Glomerular endothelial cell (primary cell): ENCODE data around the gene IQSEC3. TPM values are rescaled to one million over a fixed set of nuclear protein-coding genes. Genes with fewer than 3 reads are reported as not detected.
"Not testable (repeated sequence)": the region's sequence is repeated elsewhere in the genome, so short reads cannot be mapped to it uniquely, and the experiment has no call there.

Source experiments
- DNase-seq: peaks from one replicate; pipeline ENCODE4 v3.0.0-alpha.2; 2011; ENCODE audit warnings: low read depth, low spot score; ENCODE audit errors: extremely low read depth
- total RNA-seq: library from RNA; depleted of rRNA; stranded (reverse); fragments of >200 nt; gene quantifications from 2 replicates; pipeline ENCODE4 v1.2.3, GENCODE V29; 2015

IQSEC3 gene
- total RNA-seq, 1 donor from 2014 or later = 0.18 TPM

DNA sequence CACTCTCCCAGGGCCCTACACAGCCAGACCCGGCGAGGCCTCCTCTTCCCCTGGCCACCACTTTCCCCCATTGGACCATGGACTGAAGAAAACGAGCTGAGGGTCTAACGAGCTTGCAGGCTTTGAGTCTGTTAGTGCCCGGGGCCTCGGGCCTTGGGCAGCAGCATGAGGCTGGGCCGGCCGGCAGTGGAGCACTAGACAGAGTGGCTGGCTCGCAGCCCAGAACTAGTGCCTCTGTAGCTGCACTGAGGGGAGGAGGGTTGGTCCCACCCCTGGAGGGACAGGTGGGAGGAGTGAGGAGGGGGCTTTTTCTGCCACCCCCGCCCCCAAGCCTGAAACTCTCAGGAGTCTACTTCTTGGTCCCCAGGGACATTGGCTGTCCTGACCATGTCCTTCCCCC is 108.7 kb downstream of the IQSEC3 start:
- DNase-seq = no peak

DNA sequence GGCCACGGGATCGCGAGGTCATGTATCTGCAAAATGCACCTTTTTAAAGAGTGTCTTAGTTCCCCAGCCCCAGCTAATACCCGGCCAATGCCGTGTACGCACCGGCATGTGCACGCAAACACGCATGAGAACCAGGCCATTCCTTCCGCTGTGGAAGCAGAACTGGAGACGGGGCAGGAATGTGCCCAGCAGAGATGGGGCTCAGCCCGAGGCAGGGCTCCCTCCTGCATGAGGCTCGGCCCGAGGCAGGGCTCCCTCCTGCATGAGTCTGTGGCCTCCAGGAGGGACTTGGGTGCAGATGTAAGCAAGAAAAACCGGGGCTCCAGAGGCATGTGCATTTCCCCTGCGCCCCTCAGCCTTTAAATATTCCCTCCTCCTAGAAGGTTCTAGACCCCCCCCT is 109.2 kb downstream of the IQSEC3 start:
- no peak for DNase-seq

DNA sequence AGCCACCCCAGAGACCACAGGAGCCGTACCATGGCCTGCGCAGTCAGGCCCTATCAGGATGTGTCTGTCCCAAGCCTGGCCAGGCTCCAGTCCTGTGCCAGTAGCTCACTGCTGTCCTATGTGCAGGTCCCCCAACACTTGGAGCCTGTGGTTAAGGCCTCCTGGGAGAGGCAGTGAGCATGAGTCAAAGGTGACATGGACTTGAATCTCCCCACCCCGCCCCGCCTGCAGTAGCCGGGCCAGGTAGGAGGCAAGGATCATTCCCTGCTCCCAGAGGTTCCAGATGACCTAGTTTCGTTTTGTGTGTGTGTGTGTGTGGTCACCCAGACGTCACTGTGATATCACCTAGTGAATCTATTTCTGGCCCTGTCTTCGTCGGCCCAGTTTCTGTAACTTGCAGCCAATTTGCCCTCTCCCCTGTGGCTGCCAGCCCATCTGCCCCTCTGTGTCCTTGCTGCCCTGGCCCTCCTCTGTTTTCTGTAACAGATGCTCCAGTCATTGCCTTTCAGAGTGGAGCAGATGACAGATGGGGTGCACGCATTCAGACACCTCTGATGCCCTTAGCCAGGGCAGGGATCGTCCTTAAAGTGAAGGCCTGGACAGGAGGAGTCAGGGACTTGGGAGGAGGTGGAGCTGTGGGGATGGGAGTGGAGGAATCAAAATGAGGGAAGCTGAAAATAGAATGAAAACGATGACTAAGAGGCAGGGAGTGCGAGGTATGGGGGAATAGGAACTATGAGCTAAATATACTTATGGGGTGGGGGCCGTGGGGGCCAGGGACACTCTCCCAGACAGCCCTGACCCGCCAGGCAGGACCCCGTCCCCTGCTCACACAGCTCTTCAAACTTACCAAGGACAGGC is 110.0 kb downstream of the IQSEC3 start:
- no peak for DNase-seq

GRCh38 chr12:177336-177979 is 110.9 kb downstream of the IQSEC3 start:
- no peak for DNase-seq

DNA sequence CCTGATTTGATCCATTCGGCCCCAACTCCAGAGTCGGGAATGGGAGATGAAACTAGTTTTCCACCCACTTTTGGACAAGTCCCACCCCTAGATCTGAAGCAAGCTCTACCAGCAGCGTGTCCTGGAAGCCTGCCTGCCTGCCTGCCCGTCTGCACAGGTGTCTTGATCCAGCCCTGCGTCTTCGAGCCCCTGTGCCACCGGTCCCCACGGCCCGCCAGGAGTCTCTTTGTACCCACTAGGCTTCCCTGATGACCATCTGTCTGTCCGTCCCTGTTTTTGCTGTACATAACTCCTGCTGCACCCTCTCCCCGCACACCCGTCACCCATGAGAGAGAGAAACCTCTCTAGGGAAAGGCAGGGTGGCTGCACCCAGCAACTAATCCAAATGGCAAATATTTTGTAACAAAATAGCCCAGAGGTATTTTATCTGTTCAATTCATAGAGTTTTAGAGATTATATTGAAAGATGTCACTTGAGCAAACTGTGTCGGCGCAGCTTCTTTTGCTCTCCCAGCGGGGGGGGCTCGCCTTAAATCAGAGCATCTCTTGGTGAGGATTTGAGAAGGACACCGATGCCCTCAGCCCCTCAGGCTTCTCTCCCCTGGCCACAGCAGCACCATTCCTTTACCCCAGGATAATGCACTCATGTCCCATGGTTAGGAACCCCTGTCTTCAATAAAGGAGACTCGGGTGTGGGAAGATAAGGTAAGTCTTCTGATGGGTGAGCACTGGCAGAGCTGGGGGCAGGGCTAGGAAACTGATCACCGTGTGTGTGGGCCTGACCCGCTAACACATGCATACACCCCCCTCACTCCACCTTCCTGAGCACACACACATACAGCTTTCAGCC is 111.6 kb downstream of the IQSEC3 start:
- DNase-seq = no peak

- DNase-seq = no peak
These were observed 112.2 kb downstream of the IQSEC3 start for GRCh38 chr12:178829-179109.

GRCh38 chr12:179131-179884 is 112.7 kb downstream of the IQSEC3 start:
- no peak for DNase-seq

DNA sequence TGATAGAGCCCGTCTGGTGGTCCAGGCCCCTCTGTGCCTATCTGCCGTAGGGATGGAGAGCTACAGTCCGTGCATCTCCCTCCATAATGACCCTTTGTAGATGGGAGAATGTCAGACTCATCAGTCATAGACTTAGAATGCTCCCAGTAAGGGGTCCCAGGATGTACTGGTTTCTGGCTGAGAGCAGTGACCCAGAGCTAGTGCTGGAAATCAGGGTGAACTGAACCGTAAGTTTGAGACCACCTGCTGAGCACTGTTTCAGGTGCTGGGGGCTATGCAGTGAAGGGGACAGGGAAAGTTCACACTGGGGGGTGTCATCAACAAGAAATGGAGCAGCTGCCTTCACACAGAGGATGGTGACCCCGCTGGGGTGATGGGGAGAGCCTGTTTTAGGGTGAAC is 113.3 kb downstream of the IQSEC3 start:
- DNase-seq = no peak

DNA sequence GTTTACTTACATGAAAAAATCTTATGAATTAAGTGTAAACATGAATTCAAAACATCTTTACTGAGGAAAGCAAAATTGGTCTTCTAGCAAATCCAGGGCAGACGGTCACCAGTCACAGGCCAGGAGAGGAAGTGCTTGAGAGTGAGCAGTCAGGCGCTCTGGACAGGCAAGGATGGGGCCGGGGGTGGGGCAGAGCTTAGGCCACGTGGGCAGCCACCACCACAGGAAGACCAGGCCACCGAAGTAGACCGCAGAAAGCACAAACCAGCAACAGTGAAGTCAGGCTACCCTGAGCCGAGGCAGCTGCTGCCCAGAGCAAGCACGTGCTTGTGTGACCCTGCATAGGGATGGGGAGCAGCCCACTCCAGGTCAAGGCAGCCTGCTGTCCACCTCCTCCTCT is 113.9 kb downstream of the IQSEC3 start:
- no peak for DNase-seq

- DNase-seq = no peak
These were observed 115.4 kb downstream of the IQSEC3 start for GRCh38 chr12:181921-182320.

GRCh38 chr12:182381-182892 is 115.9 kb downstream of the IQSEC3 start:
- no peak for DNase-seq

GRCh38 chr12:184811-185575 is 118.4 kb downstream of the IQSEC3 start:
- no peak for DNase-seq

DNA sequence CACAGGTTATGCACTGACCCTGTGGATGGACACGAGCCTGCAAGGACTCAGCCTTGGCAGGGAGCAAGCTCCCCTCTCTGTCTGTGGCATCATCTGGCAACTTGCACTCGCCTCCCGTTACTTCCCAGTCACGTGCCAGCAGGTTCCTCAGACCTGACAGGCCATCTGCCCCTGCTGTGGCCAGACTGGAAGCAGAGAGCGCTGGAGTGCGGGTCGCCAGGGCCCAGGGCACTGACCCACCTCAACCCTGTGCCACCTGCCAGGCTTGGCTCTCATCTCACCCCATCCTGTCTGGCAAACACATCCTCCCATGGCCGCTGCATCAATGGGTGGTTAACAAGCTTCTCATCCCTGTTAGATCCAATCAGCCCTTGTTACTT is 119.0 kb downstream of the IQSEC3 start:
- DNase-seq = no peak

DNA sequence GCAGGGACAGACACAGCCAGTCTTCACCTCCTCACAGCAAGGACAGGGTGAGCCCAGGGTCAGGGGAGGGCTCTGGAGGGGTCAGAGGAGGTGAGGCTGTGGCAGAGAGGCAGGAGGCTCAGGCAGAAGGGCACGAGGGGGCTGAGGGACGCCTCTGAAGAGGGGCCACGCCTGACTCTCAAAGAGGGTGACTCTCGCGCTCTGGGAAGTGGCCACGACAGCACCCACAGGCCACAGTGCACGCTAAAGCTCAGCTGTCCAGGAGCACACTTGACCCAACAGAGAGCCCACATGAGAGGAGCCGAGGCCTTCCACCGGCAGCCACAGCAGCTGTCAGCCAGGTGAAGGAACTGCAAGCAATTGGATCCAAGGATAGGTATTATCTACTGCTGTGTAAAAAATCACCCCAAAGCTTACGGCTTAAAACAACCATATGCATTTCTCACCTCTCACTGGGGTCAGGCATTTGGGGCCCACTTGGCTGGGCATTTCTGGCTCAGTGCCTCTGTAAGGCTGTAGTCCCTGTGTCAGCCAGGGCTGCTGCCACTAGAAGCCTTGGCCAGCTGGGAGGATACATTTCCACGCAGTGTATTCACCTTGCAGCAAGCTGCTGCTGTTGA is 119.5 kb downstream of the IQSEC3 start:
- no peak for DNase-seq

DNA sequence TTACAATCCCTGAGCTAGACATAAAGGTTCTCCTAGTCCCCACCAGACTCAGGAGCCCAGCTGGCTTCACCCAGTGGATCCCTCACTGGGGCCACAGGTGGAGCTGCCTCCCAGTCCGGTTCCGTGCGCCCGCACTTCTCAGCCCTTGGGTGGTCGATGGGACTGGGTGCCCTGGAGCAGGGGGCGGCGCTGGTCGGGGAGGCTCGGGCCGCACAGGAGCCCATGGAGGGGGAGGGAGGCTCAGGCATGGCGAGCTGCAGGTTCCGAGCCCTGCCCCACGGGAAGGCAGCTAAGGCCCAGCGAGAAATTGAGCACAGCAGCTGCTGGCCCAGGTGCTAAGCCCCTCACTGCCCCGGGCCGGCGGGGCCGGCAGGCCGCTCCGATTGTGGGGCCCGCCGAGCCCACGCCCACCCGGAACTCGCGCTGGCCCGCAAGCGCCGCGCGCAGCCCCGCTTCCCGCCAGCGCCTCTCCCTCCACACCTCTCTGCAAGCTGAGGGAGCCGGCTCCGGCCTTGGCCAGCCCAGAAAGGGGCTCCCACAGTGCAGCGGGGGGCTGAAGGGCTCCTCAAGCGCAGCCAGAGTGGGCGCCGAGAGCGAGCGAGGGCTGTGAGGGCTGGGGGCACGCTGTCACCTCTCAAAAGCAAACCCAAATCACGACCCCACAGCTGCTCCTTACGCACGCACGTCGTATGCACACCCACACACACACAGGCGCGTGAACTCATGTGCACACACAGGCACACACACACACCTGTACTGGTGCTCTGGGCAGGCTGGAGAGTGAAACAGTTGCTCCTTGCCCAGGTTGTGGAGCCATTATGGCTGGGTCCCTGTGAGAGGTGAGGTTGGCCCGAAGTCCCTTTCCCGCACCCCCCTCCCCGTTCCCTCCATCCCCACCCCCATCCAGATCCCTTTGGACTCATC is 121.7 kb downstream of the IQSEC3 start:
- DNase-seq = not testable (repeated sequence)

DNA sequence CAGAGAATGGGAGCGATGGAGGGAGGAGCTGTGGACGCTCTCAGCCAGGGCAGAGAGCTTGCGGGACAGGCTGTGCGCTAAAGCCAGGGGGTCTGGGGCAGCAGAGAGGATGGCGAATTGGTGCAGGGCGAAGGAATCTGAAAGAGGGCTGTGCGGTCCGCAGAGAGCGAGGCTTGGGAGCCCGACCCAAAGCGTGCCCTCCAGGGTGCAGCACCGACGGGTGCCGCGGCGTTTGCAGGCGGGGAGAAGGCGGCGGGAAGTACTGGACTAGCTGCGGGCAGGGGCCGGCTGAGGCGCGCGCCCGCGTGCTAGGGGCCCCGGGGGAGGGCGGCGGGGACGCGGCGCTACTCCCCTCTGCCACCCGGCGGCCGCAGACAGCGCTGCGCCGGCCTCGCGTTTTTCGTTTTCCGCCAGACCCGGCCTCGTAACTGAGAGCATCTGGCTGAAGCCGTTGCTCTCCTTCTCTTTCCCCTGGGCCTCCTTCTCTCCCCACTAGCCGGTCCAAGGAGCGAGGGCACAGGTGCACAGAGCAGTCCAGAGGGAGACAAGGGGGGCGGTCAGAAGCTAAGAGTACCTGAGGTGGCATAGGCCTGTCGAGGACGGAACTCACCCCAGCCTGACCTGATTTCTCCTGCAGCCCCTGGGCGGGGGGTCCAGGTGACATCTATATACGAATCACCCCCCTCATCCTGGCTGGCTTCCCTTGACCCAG is 122.5 kb downstream of the IQSEC3 start:
- no peak for DNase-seq

GRCh38 chr12:189622-189962 is 123.0 kb downstream of the IQSEC3 start:
- DNase-seq = no peak

DNA sequence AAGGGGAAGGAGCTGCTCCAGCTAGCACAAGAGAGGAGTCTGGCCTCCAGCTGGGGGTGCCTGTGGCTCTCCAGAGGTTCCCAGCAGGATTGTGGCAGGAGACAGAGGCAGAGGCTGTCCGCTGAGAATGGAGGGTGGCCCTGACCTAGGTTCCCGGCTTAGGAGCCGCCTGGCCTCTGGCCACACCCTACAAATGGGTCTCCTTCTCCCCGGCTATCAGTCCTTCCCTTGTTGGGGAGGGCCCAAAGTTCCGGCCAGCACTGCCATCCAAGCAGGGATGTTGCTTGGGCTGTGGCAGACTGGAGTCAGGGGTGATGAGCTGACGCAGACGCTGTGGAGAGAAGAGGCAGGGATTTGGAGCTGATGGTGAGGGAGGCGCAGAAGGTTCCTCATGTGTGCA is 124.3 kb downstream of the IQSEC3 start:
- DNase-seq = no peak
